Calu3 (cell line): ENCODE data around the gene PFKFB4. TPM values are rescaled to one million over a fixed set of nuclear protein-coding genes. Genes with fewer than 3 reads are reported as not detected.

Source experiments
- BruUV-seq: library from RNA; stranded (reverse); fragments of 400-500 nt; replicated peaks from 2 replicates; lab custom pipeline; 2021; lab: Mats Ljungman, UMichigan
- CTCF ChIA-PET: fragments of 300-600 bp; sonication (Branson Sonifier 250); formaldehyde crosslinking; loops from one replicate; lab custom pipeline; 2022; ENCODE audit warnings: antibody characterized with exemption; lab: Charles Lee
- DNase-seq: peaks from one replicate; pipeline ENCODE4 v3.0.0; 2022
- H3K27ac Mint-ChIP-seq: one replicate; pipeline ENCODE4 v1.8.0; 2022; ENCODE audit warnings: mixed read lengths; ENCODE audit not compliant: unreplicated experiment
- H3K27me3 Mint-ChIP-seq: one replicate; pipeline ENCODE4 v1.8.0; 2022; ENCODE audit warnings: mixed read lengths; ENCODE audit not compliant: unreplicated experiment
- H3K36me3 Mint-ChIP-seq: one replicate; pipeline ENCODE4 v1.8.0; 2022; ENCODE audit warnings: mild to moderate bottlenecking, moderate library complexity, mixed read lengths; ENCODE audit not compliant: insufficient read depth, unreplicated experiment
- H3K4me1 Mint-ChIP-seq: one replicate; pipeline ENCODE4 v1.8.0; 2022; ENCODE audit warnings: mild to moderate bottlenecking, low read depth, mixed read lengths; ENCODE audit not compliant: unreplicated experiment
- H3K4me3 Mint-ChIP-seq: one replicate; pipeline ENCODE4 v1.8.0; 2022; ENCODE audit warnings: mild to moderate bottlenecking, low read depth, moderate library complexity, mixed read lengths; ENCODE audit not compliant: unreplicated experiment
- H3K9me3 Mint-ChIP-seq: one replicate; pipeline ENCODE4 v1.8.0; 2022; ENCODE audit warnings: low read depth, mixed read lengths; ENCODE audit not compliant: unreplicated experiment
- intact Hi-C: fragments of 100-400 bp; cut with micrococcal nuclease; formaldehyde crosslinking; loops from one replicate; pipeline ENCODE4 v1.10.0; 2022; ENCODE audit not compliant: unreplicated experiment
- total RNA-seq: library from RNA; stranded (reverse); gene quantifications from 2 replicates; pipeline ENCODE4 v1.2.3, GENCODE V29; 2022
- TF ChIP-seq, protein P1 (sequence below): fragments of 200-600 bp; IDR thresholded peaks from one replicate; pipeline ENCODE4 v1.8.0; 2022; ENCODE audit warnings: antibody characterized with exemption; ENCODE audit not compliant: unreplicated experiment

Gene PFKFB4
- total RNA-seq, 1 experiment from 2014 or later = 5.1 TPM

DNA sequence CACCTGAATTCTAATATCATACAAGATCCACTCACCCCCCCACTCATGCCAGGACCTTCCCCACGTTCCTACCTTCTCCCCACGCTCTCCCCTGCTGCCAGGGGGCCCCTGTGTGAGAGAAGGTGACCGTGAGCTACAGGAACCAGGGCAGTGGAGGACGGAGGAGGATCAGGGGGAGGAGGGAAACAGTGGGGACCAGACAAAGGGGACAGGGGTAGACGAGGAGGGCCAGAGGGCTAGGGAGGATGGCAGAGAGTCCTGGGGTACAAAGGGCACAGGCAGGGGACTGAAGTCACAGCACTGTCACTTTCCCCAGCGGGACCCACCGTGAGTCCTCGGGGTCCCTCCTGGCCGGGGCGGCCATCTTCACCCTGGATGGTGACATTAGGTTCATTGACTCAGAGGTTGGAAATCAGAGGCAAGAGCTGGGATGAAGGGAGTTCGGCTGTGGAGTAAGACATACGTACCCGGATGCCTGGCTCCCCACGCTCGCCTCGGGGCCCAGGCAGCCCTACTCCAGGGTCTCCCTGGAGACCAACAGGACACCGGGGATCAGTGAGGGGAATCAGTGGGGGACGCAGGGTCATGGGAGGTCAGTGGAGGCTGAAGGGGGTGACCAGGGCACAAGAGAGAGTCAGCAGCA is 13.3 kb upstream of the PFKFB4 start:
- H3K36me3 Mint-ChIP-seq = no peaks in the 10 kb centered on the region
- DNase-seq = no peak
- H3K9me3 Mint-ChIP-seq = no peaks in the 10 kb centered on the region
- no peak overlapping the region for H3K4me3 Mint-ChIP-seq
- intact Hi-C loops = no loop called here
- TF ChIP-seq, protein P1, sequence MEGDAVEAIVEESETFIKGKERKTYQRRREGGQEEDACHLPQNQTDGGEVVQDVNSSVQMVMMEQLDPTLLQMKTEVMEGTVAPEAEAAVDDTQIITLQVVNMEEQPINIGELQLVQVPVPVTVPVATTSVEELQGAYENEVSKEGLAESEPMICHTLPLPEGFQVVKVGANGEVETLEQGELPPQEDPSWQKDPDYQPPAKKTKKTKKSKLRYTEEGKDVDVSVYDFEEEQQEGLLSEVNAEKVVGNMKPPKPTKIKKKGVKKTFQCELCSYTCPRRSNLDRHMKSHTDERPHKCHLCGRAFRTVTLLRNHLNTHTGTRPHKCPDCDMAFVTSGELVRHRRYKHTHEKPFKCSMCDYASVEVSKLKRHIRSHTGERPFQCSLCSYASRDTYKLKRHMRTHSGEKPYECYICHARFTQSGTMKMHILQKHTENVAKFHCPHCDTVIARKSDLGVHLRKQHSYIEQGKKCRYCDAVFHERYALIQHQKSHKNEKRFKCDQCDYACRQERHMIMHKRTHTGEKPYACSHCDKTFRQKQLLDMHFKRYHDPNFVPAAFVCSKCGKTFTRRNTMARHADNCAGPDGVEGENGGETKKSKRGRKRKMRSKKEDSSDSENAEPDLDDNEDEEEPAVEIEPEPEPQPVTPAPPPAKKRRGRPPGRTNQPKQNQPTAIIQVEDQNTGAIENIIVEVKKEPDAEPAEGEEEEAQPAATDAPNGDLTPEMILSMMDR = no peak
- CTCF ChIA-PET = interaction anchor here (0.5 kb wide), 1 partner anchor 26 kb away, joined by 4 read pairs; no protein-coding TSS in a partner anchor
- H3K27me3 Mint-ChIP-seq = no peaks in the 10 kb centered on the region
- peaks cover 11% of the 10 kb centered on the region for H3K4me1 Mint-ChIP-seq
- H3K27ac Mint-ChIP-seq = no peak overlapping the region
- no TSS peak for BruUV-seq

DNA sequence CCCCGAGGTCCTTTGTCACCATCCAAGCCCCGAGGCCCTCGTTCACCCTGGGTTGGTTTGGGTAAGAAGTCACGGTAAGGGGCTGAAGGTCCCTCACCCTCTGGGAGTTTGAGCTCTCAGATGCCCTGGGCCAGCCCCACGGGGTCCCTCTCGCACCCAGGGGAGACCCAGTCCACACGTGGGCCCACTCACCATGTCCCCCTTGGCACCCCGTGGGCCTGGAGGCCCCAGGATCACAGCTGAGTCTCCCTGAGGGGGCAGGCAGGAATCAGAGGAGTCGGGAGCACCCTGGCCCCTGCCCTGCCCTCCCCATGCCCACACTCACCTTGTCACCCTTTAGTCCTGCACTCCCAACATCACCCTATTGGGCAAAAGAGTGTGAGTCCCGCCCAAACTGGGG is 12.8 kb upstream of the PFKFB4 start:
- intact Hi-C loops = no loop called here
- H3K4me3 Mint-ChIP-seq = no peak overlapping the region
- TF ChIP-seq, protein P1 = no peak
- no peak for DNase-seq
- H3K27me3 Mint-ChIP-seq = no peaks in the 10 kb centered on the region
- CTCF ChIA-PET = interaction anchor here (0.5 kb wide), 1 partner anchor 25 kb away, joined by 4 read pairs; no protein-coding TSS in a partner anchor
- H3K9me3 Mint-ChIP-seq = no peaks in the 10 kb centered on the region
- peaks cover 12% of the 10 kb centered on the region for H3K4me1 Mint-ChIP-seq
- H3K36me3 Mint-ChIP-seq = no peaks in the 10 kb centered on the region
- H3K27ac Mint-ChIP-seq = no peak overlapping the region
- no TSS peak for BruUV-seq

DNA sequence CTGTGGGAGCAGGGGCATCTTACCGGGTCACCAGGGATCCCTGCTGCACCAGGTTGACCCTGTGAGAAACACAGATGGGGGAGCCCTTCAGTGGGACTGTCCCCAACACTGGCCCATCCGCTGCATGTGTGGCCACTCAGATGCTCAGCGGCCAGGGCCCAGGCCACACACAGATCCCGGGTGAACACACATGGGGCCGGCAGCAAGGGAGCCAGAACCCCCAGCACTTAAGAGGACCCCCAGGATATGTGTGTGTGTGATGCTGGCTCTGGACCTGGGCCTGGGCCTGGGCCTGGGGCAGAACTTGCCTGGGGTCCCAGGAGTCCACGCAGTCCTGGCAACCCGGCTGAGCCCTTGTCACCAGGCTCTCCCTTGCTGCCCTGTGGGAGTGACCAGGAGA is 11.9 kb upstream of the PFKFB4 start:
- Mint-ChIP-seq H3K9me3 (no peaks in the 10 kb centered on the region), H3K4me3 (no peak overlapping the region), H3K4me1 (peaks cover 22% of the 10 kb centered on the region), H3K27ac (no peak overlapping the region), H3K27me3 (no peaks in the 10 kb centered on the region), H3K36me3 (peaks cover 5% of the 10 kb centered on the region)
- CTCF ChIA-PET = no interaction called here
- intact Hi-C loops = no loop called here
- DNase-seq = no peak
- BruUV-seq = no TSS peak
- TF ChIP-seq, protein P1 = no peak

DNA sequence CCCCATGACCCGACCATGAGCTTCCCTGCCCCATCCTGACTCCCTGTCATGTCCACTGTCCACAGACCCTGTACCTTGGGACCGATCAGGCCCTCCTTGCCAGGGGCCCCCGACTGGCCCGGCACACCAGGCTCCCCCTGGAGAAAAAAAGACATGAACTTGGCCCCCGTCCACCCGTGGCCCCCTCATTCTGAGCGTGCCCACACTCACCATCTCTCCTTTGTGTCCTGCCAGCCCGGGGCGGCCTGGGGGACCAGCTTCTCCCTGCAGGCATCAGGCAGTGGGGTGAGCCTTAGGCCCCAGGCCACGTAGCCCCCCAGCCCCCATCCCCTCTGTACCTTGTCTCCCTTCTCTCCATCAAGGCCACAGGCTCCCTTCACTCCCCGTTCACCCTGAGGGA is 10.9 kb upstream of the PFKFB4 start:
- intact Hi-C loops = no loop called here
- Mint-ChIP-seq H3K4me1 (peaks cover 30% of the 10 kb centered on the region), H3K36me3 (peaks cover 5% of the 10 kb centered on the region), H3K9me3 (no peaks in the 10 kb centered on the region), H3K4me3 (no peak overlapping the region), H3K27me3 (no peaks in the 10 kb centered on the region), H3K27ac (no peak overlapping the region)
- CTCF ChIA-PET = interaction anchor here (0.7 kb wide), 2 partner anchors 312 to 1504 kb away, joined by 8 read pairs; no protein-coding TSS in a partner anchor
- DNase-seq = no peak
- TF ChIP-seq, protein P1 = no peak
- no TSS peak for BruUV-seq
